Measurements from ENCODE around the gene S1PR3.
A peak's percentile ranks its signal among the peaks of the same experiment; 100 is the strongest.

The S1PR3 gene

DNA sequence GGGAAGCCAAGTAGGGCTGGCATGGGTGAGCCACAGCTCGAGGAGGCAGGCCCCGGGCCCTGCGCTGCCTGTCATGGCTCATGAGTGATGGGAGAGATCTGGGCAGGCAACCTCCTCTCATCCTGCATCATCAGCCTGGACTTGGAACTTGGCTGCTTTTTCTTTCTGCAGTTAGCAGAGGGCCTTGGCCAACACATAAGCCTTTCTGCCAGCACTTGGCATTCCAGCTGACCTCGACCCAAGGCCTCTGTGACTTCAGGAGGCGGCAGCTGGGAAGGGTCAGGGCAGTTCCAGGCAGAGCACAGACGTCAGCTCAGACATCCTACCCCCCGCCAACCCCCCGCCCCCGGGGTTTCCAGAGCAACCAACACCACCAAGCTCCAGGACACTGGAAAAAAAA lies 7.6 kb downstream of the S1PR3 start:
- Histone ChIP-seq H3K9me3 (ENCODE audit: severe bottlenecking) (no peaks in the 10 kb centered on the region), H3K27ac (no peak overlapping the region), H3K27me3 (ENCODE audit: insufficient read depth, low read depth, severe bottlenecking) (no peaks in the 10 kb centered on the region), H3K4me3 (ENCODE audit: low read depth, low read length) (no peak overlapping the region), H3K36me3 (peaks cover 10% of the 10 kb centered on the region; the same call in 1 of the 2 replicates)
- DNase-seq = no peak
- TF ChIP-seq, protein P1, sequence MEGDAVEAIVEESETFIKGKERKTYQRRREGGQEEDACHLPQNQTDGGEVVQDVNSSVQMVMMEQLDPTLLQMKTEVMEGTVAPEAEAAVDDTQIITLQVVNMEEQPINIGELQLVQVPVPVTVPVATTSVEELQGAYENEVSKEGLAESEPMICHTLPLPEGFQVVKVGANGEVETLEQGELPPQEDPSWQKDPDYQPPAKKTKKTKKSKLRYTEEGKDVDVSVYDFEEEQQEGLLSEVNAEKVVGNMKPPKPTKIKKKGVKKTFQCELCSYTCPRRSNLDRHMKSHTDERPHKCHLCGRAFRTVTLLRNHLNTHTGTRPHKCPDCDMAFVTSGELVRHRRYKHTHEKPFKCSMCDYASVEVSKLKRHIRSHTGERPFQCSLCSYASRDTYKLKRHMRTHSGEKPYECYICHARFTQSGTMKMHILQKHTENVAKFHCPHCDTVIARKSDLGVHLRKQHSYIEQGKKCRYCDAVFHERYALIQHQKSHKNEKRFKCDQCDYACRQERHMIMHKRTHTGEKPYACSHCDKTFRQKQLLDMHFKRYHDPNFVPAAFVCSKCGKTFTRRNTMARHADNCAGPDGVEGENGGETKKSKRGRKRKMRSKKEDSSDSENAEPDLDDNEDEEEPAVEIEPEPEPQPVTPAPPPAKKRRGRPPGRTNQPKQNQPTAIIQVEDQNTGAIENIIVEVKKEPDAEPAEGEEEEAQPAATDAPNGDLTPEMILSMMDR (IDR thresholded peaks at IDR 0.05; ENCODE audit: low read depth, low read length) = no peak

DNA sequence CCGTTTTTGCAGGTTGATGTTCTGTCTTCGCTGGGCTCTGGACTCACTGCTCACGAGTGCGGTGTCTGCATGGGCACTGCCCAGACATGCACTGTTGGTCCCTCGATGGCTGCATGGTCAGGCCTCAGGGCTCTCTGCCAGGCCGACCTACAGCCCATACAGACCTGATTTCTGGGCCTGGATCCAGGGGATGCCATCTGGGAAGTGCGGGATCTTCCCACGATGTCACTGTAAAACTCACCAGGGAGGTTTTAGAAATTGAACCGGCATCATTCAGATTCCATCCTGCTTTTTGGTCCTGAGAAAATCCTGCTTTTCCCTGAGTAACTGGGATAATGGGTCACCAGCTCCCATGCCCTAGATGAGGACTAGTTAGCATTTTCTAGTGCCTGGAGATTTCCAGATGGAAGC lies 9.1 kb downstream of the S1PR3 start:
- Histone ChIP-seq H3K4me3 (ENCODE audit: low read depth, low read length) (no peak overlapping the region), H3K36me3 (peaks cover 10% of the 10 kb centered on the region; the same call in 1 of the 2 replicates), H3K9me3 (ENCODE audit: severe bottlenecking) (no peaks in the 10 kb centered on the region), H3K27ac (no peak overlapping the region), H3K27me3 (ENCODE audit: insufficient read depth, low read depth, severe bottlenecking) (no peaks in the 10 kb centered on the region)
- DNase-seq = no peak
- TF ChIP-seq, protein P1 (IDR thresholded peaks at IDR 0.05; ENCODE audit: low read depth, low read length) = no peak

DNA sequence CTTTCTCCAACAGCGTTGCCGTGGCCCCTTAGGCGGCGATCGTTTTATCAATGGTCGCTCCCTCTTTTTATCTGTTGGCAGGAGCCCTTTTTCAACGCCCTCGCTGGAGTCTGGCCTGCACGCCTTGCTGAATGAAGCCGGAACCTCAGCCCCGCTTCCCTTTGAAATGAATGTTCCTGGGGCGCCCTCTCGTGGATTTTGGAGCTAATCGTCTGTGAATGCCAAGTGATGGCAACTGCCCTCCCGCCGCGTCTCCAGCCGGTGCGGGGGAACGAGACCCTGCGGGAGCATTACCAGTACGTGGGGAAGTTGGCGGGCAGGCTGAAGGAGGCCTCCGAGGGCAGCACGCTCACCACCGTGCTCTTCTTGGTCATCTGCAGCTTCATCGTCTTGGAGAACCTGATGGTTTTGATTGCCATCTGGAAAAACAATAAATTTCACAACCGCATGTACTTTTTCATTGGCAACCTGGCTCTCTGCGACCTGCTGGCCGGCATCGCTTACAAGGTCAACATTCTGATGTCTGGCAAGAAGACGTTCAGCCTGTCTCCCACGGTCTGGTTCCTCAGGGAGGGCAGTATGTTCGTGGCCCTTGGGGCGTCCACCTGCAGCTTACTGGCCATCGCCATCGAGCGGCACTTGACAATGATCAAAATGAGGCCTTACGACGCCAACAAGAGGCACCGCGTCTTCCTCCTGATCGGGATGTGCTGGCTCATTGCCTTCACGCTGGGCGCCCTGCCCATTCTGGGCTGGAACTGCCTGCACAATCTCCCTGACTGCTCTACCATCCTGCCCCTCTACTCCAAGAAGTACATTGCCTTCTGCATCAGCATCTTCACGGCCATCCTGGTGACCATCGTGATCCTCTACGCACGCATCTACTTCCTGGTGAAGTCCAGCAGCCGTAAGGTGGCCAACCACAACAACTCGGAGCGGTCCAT lies 10.0 kb downstream of the S1PR3 start:
- Histone ChIP-seq H3K27ac (no peak overlapping the region), H3K36me3 (peaks cover 10% of the 10 kb centered on the region; the same call in 1 of the 2 replicates), H3K27me3 (ENCODE audit: insufficient read depth, low read depth, severe bottlenecking) (no peaks in the 10 kb centered on the region), H3K9me3 (ENCODE audit: severe bottlenecking) (no peaks in the 10 kb centered on the region), H3K4me3 (ENCODE audit: low read depth, low read length) (no peak overlapping the region)
- TF ChIP-seq, protein P1 (IDR thresholded peaks at IDR 0.05; ENCODE audit: low read depth, low read length) = peak; percentile 73
- peak; percentile 89 for DNase-seq

DNA sequence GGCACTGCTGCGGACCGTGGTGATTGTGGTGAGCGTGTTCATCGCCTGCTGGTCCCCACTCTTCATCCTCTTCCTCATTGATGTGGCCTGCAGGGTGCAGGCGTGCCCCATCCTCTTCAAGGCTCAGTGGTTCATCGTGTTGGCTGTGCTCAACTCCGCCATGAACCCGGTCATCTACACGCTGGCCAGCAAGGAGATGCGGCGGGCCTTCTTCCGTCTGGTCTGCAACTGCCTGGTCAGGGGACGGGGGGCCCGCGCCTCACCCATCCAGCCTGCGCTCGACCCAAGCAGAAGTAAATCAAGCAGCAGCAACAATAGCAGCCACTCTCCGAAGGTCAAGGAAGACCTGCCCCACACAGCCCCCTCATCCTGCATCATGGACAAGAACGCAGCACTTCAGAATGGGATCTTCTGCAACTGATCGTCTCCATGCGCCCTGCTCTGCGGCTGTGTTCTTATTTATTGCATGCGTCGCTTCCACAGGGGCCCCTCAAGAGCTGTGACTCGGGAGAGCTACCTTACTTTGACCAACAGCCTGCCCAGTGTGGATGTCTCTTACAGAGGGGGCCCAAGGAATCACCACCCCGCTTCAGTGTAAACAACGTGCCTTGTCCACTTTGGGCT lies 10.8 kb downstream of the S1PR3 start:
- Histone ChIP-seq H3K27ac (no peak overlapping the region), H3K4me3 (ENCODE audit: low read depth, low read length) (no peak overlapping the region), H3K36me3 (peaks cover 10% of the 10 kb centered on the region; the same call in 1 of the 2 replicates), H3K27me3 (ENCODE audit: insufficient read depth, low read depth, severe bottlenecking) (no peaks in the 10 kb centered on the region), H3K9me3 (ENCODE audit: severe bottlenecking) (no peaks in the 10 kb centered on the region)
- TF ChIP-seq, protein P1 (IDR thresholded peaks at IDR 0.05; ENCODE audit: low read depth, low read length) = no peak
- no peak for DNase-seq

DNA sequence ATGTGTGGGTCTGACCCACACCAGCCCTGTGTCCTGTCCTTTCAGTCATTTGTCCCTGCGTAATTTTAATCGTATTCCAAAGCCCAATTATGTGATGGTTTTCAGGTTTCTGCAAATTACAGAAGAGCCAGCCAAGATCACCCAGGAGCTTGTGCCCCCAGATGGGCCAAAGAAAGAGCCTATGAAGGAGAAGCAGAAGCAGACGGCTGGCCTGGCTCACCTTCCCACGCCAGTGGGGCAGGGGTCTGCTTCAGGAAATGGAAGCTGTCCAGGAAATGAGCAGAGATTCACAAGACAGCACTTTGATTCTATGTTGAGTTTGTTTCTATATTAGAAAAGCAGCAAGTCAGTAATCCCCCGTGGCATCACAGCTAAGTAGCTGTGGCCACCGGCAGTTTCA lies 11.7 kb downstream of the S1PR3 start:
- Histone ChIP-seq H3K9me3 (ENCODE audit: severe bottlenecking) (no peaks in the 10 kb centered on the region), H3K27ac (no peak overlapping the region), H3K27me3 (ENCODE audit: insufficient read depth, low read depth, severe bottlenecking) (no peaks in the 10 kb centered on the region), H3K36me3 (peaks cover 10% of the 10 kb centered on the region; the same call in 1 of the 2 replicates), H3K4me3 (ENCODE audit: low read depth, low read length) (no peak overlapping the region)
- DNase-seq = no peak
- TF ChIP-seq, protein P1 (IDR thresholded peaks at IDR 0.05; ENCODE audit: low read depth, low read length) = no peak

Data from WERI-Rb-1 (cell line).